Neuronal stem cell (in vitro differentiated cells): Measurements from ENCODE around the gene KIF21B.

Experiments
- DNase-seq: peaks from one replicate; pipeline ENCODE4 v3.0.0-alpha.2; 2013; ENCODE audit warnings: low spot score
- H2AFZ ChIP-seq: one replicate; pipeline ENCODE4 v1.6.1; 2013; ENCODE audit warnings: mild to moderate bottlenecking, low read length, inconsistent platforms
- H2AK5ac ChIP-seq: 2 replicates; pipeline ENCODE4 v1.6.1; 2013; ENCODE audit warnings: low read depth, mild to moderate bottlenecking, inconsistent platforms, low read length, moderate library complexity, mixed read lengths
- H2BK120ac ChIP-seq: 2 replicates; pipeline ENCODE4 v1.6.1; 2013; ENCODE audit warnings: low read depth, mild to moderate bottlenecking, inconsistent platforms, low read length, moderate library complexity, mixed read lengths
- H2BK12ac ChIP-seq: one replicate; pipeline ENCODE4 v1.6.1; 2013; ENCODE audit warnings: low read length, inconsistent platforms
- H2BK15ac ChIP-seq: 2 replicates; pipeline ENCODE4 v1.6.1; 2013; ENCODE audit warnings: mild to moderate bottlenecking, low read length, inconsistent platforms, mixed read lengths
- H2BK5ac ChIP-seq: one replicate; pipeline ENCODE4 v1.6.1; 2013; ENCODE audit warnings: inconsistent platforms, mild to moderate bottlenecking, low read length, moderate library complexity
- H3K14ac ChIP-seq: one replicate; pipeline ENCODE4 v1.6.1; 2013; ENCODE audit warnings: low read length, inconsistent platforms
- H3K18ac ChIP-seq: 2 replicates; pipeline ENCODE4 v1.6.1; 2013; ENCODE audit warnings: low read length, inconsistent platforms
- H3K23ac ChIP-seq: 2 replicates; pipeline ENCODE4 v1.6.1; 2013; ENCODE audit warnings: low read depth, mild to moderate bottlenecking, mixed read lengths, low read length, inconsistent platforms; ENCODE audit not compliant: poor library complexity
- H3K27ac ChIP-seq: replicated peaks from 3 replicates; pipeline ENCODE4 v1.5.1; 2013; ENCODE audit warnings: low read length, inconsistent platforms
- H3K27me3 ChIP-seq, 3 experiments: 2 replicates each; pipeline ENCODE4 v1.6.1; 2013; ENCODE audit warnings: low read length in 3 of 3, mild to moderate bottlenecking in 2 of 3, inconsistent platforms in 1 of 3, low read depth in 1 of 3, mixed read lengths in 1 of 3, moderate library complexity in 1 of 3; ENCODE audit not compliant: control insufficient read depth in 3 of 3, insufficient read depth in 3 of 3
- H3K36me3 ChIP-seq, 2 donors: replicated peaks in 1 of 2; 2 replicates each; pipeline ENCODE4 v1.6.1; 2013; ENCODE audit warnings: low read length in 2 of 2; ENCODE audit not compliant: control insufficient read depth in 2 of 2, insufficient read depth in 2 of 2
- H3K4ac ChIP-seq: 2 replicates; pipeline ENCODE4 v1.6.1; 2013; ENCODE audit warnings: inconsistent platforms, mild to moderate bottlenecking, low read length, moderate library complexity
- H3K4me1 ChIP-seq, 2 donors: 1 replicate in 1 of 2; 2 replicates in 1 of 2; pipeline ENCODE4 v1.6.1; 2013; ENCODE audit warnings: low read length in 2 of 2, low read depth in 1 of 2; ENCODE audit not compliant: control insufficient read depth in 2 of 2, insufficient read depth in 1 of 2
- H3K4me2 ChIP-seq: one replicate; pipeline ENCODE4 v1.6.1; 2013; ENCODE audit warnings: mild to moderate bottlenecking, low read length, inconsistent platforms; ENCODE audit not compliant: insufficient read depth, poor library complexity, severe bottlenecking
- H3K4me3 ChIP-seq, 2 donors: 2 replicates each; pipeline ENCODE4 v1.5.1; 2013; ENCODE audit warnings: low read length in 2 of 2, mild to moderate bottlenecking in 2 of 2, inconsistent platforms in 1 of 2, moderate library complexity in 1 of 2
- H3K79me1 ChIP-seq: one replicate; pipeline ENCODE4 v1.6.1; 2013; ENCODE audit warnings: low read depth, mild to moderate bottlenecking, inconsistent platforms, low read length, moderate library complexity
- H3K9ac ChIP-seq: one replicate; pipeline ENCODE4 v1.6.1; 2013; ENCODE audit warnings: mild to moderate bottlenecking, low read depth, low read length, inconsistent platforms; ENCODE audit not compliant: poor library complexity
- H3K9me3 ChIP-seq, 2 donors: replicated peaks in 1 of 2; 2 replicates each; pipeline versions ENCODE3 to v1.6.1; 2013; ENCODE audit warnings: low read length in 2 of 2, mild to moderate bottlenecking in 2 of 2, inconsistent platforms in 1 of 2, low read depth in 1 of 2, mixed read lengths in 1 of 2, moderate library complexity in 1 of 2; ENCODE audit not compliant: control insufficient read depth in 2 of 2, insufficient read depth in 1 of 2
- H4K8ac ChIP-seq: one replicate; pipeline ENCODE4 v1.6.1; 2013; ENCODE audit warnings: low read depth, mild to moderate bottlenecking, inconsistent platforms, low read length, moderate library complexity
- H4K91ac ChIP-seq: one replicate; pipeline ENCODE4 v1.6.1; 2013; ENCODE audit warnings: low read length, low read depth, mild to moderate bottlenecking, inconsistent platforms; ENCODE audit not compliant: poor library complexity
- WGBS, 2 donors: extraction: QIAGEN DNeasy Blood & Tissue Kit; methylation state at CpG; one replicate each; pipeline ENCODE4 v1.1.7; 2013; ENCODE audit warnings: missing lambda C conversion rate in 2 of 2, mixed read lengths in 1 of 2; ENCODE audit not compliant: insufficient read length in 2 of 2, insufficient replicate concordance in 1 of 2; ENCODE audit errors: extremely low coverage in 2 of 2; 5-methylcytosine and 5-hydroxymethylcytosine counted together

The KIF21B gene

GRCh38 chr1:200969726-200970561, 53.6 kb downstream of the KIF21B start:
- Histone ChIP-seq H2BK5ac (peak overlapping the region; percentile 4), H3K14ac (peak overlapping the region; percentile 39), H3K4me3 (peak overlapping the region in 1 of 2 donors; percentile 13), H3K18ac (peak overlapping the region; percentile 67), H3K9ac (no peak overlapping the region), H4K8ac (no peak overlapping the region), H2AK5ac (no peak overlapping the region), H2AFZ (no peak overlapping the region), H4K91ac (peak overlapping the region; percentile 38), H3K27me3 (no peaks in the 10 kb centered on the region), H3K36me3 (peaks cover 0 to 18% of the 10 kb centered on the region in 2 donors), H2BK120ac (no peak overlapping the region), H3K27ac (no peak overlapping the region), H3K4ac (no peak overlapping the region), H3K9me3 (no peaks in the 10 kb centered on the region), H2BK12ac (no peak overlapping the region), H3K79me1 (no peaks in the 10 kb centered on the region), H3K4me1 (peaks cover 0 to 6% of the 10 kb centered on the region in 2 donors), H3K23ac (no peak overlapping the region), H3K4me2 (no peak overlapping the region), H2BK15ac (no peak overlapping the region)
- no peak for DNase-seq
- WGBS, 2 donors, result no CpG with 5 or more reads among the region's 11 CpGs

GRCh38 chr1:200968469-200969410, 54.8 kb downstream of the KIF21B start:
- H2AK5ac ChIP-seq, result no peak overlapping the region
- H3K4me2 ChIP-seq, result no peak overlapping the region
- no peaks in the 10 kb centered on the region for H3K27me3 ChIP-seq
- peaks cover 0 to 8% of the 10 kb centered on the region in 2 donors for H3K36me3 ChIP-seq
- H4K91ac ChIP-seq, result no peak overlapping the region
- H3K9ac ChIP-seq, result no peak overlapping the region
- no peak overlapping the region for H3K4me3 ChIP-seq
- no peak overlapping the region for H3K23ac ChIP-seq
- H3K4ac ChIP-seq, result no peak overlapping the region
- DNase-seq, result no peak
- H4K8ac ChIP-seq, result no peak overlapping the region
- no peak overlapping the region for H2BK12ac ChIP-seq
- H2BK15ac ChIP-seq, result no peak overlapping the region
- no peak overlapping the region for H2BK120ac ChIP-seq
- no peak overlapping the region for H3K14ac ChIP-seq
- no peak overlapping the region for H3K27ac ChIP-seq
- H2BK5ac ChIP-seq, result no peak overlapping the region
- H3K9me3 ChIP-seq, result no peaks in the 10 kb centered on the region
- no peak overlapping the region for H3K18ac ChIP-seq
- no CpG with 5 or more reads among the region's 13 CpGs for WGBS, 2 donors
- H3K4me1 ChIP-seq, result peaks cover 0 to 6% of the 10 kb centered on the region in 2 donors
- H2AFZ ChIP-seq, result no peak overlapping the region
- no peaks in the 10 kb centered on the region for H3K79me1 ChIP-seq

GRCh38 chr1:200967693-200968468, 55.6 kb downstream of the KIF21B start:
- Histone ChIP-seq H2BK15ac (no peak overlapping the region), H3K27ac (no peak overlapping the region), H3K9ac (no peak overlapping the region), H3K14ac (no peak overlapping the region), H3K9me3 (no peaks in the 10 kb centered on the region), H3K4ac (no peak overlapping the region), H2AK5ac (peak overlapping the region; percentile 49), H3K23ac (peak overlapping the region; percentile 75), H3K36me3 (peaks cover 0 to 5% of the 10 kb centered on the region in 2 donors), H3K18ac (peak overlapping the region; percentile 58), H3K79me1 (no peaks in the 10 kb centered on the region), H2BK5ac (no peak overlapping the region), H2AFZ (no peak overlapping the region), H4K8ac (peak overlapping the region; percentile 26), H3K4me3 (no peak overlapping the region), H3K4me2 (no peak overlapping the region), H3K27me3 (no peaks in the 10 kb centered on the region), H2BK12ac (no peak overlapping the region), H4K91ac (no peak overlapping the region), H3K4me1 (peaks cover 0 to 3% of the 10 kb centered on the region in 2 donors), H2BK120ac (no peak overlapping the region)
- no peak for DNase-seq
- no CpG with 5 or more reads among the region's 11 CpGs for WGBS, 2 donors
